Stomach (tissue), 4 donors: ENCODE results near the gene ELL2.

ENCODE experiments used
- CTCF ChIP-seq, 7 experiments: fragments of 450-650 bp in 4 of 7; fragments of 200-600 bp in 3 of 7; sonication (generic) in 3 of 7; IDR thresholded peaks; one replicate each; pipeline ENCODE4 v1.5.1; 2016 to 2019; ENCODE audit warnings: antibody characterized with exemption in 7 of 7, control low read depth in 2 of 7, mild to moderate bottlenecking in 1 of 7
- POLR2A ChIP-seq, 4 donors: fragments of 450-650 bp; IDR thresholded peaks; one replicate each; pipeline ENCODE4 v1.6.1; 2016; ENCODE audit warnings: antibody characterized with exemption in 4 of 4, control low read depth in 2 of 4, mild to moderate bottlenecking in 1 of 4, moderate library complexity in 1 of 4
- POLR2AphosphoS5 ChIP-seq, 3 donors: sonication (generic); formaldehyde crosslinking; IDR thresholded peaks; one replicate each; pipeline ENCODE4 v1.6.1; 2016; ENCODE audit warnings: antibody characterized with exemption in 3 of 3

- no peak for TF ChIP-seq POLR2A (IDR thresholded peaks at IDR 0.05)
- TF ChIP-seq CTCF (IDR thresholded peaks at IDR 0.05): no peak
- TF ChIP-seq POLR2AphosphoS5 (IDR thresholded peaks at IDR 0.05): no peak
Measured at GRCh38 chr5:95957561-95958203, 4.0 kb downstream of the ELL2 start.
